GM21717 (cell line): ENCODE results near the gene USP47.
"Not testable (repeated sequence)": the region's sequence is repeated elsewhere in the genome, so short reads cannot be mapped to it uniquely, and the experiment has no call there.

Source experiments
- ATAC-seq: cut with Tn5 transposase; IDR thresholded peaks from one replicate; pipeline ENCODE4 v1.9.1; 2021; ENCODE audit warnings: mild to moderate bottlenecking, moderate library complexity; ENCODE audit not compliant: unreplicated experiment

USP47 gene

GRCh38 chr11:11827272-11827671 lies 14.5 kb upstream of the USP47 start:
- ATAC-seq, result no peak

- not testable (repeated sequence) for ATAC-seq
These were observed 10.4 kb upstream of the USP47 start for GRCh38 chr11:11831406-11831805.

- no peak for ATAC-seq
These were observed 5.0 kb upstream of the USP47 start for GRCh38 chr11:11836676-11837231.

- ATAC-seq, result no peak
These were observed 2.1 kb upstream of the USP47 start for GRCh38 chr11:11839718-11840117.

DNA sequence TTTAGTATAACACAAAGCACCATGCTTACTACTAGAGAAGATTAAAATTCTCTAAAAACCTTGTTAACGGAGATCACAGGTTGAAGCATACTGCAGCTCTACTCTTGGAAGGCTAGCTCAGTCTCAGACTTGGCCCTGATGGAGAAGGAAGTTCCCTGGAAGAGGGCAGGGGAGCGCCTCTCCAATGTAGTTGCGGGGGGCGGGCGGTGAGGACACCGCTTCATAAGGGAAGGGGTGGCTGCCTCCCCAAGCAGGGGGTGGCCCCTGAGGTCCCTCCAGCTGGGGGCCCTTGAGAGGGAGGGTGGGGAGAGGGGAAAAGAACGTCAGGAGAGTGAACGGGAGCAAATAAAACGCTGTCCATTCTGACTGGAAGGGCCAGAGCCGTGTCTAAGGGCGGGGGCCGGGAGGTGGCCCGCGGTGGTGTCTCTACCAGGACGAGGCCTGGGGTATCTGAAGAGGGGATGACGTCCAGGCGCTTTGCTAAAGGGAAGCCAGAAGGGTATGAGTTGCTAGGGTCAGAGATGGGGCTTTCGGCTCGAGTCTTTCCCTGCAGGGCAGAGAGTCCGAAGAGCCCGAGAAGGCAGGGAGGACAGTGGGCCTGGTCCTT lies 553 bp upstream of the USP47 start:
- ATAC-seq, result peak; percentile 39

DNA sequence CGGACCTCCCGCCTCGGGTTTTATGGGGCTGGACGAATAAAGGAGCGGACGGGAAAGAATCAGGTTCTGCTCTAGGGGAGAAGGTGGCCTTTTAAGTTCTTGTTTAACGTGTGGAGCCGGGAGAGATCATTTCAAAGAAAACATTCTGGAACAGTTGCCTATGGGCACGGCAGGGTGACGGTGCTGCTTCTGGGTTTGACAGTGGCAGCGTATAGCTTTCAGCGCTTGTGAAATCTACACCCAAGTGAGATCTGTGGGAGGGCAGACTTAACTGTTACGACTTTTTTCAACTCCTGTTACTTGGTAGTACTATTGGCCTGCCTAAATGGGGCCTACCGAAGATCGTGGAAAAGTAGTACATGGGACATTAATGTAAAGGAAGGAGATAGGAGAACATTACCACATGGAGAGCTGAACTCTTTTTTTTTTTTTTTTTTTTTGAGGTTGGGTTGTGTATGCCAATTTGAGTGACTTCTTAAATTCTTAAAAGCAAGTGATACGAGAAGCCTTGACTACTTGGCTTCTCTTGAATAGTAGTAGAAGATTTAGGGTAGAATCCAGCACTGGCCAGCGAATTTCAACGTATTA lies 743 bp downstream of the USP47 start:
- ATAC-seq, result peak; percentile 43

- ATAC-seq, result no peak
These were observed 1.4 kb downstream of the USP47 start for GRCh38 chr11:11843211-11843621.

- ATAC-seq, result no peak
These were observed 1.9 kb downstream of the USP47 start for GRCh38 chr11:11843642-11844041.

GRCh38 chr11:11844272-11844671 lies 2.5 kb downstream of the USP47 start:
- ATAC-seq, result no peak

DNA sequence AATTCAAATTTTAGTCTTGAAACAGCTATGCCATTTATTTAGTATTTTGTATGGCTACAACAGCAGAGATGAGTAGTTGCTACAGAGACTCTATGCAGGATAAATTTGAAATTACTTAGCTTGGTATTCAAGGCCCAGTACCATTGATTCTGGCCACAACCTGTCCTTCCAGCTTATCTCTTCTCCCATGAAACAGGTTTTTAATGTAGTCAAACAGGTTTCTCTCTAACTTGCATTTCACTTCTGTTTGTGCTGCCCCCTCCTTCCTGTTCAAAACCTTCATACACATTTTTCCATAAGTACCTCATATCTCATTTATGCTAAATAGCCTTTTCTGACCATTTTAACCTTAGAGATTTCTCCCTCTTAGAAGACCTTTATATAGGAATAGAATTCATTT lies 3.3 kb downstream of the USP47 start:
- no peak for ATAC-seq

- ATAC-seq, result no peak
These were observed 3.8 kb downstream of the USP47 start for GRCh38 chr11:11845551-11845950.

- no peak for ATAC-seq
These were observed 5.3 kb downstream of the USP47 start for GRCh38 chr11:11847082-11847481.

DNA sequence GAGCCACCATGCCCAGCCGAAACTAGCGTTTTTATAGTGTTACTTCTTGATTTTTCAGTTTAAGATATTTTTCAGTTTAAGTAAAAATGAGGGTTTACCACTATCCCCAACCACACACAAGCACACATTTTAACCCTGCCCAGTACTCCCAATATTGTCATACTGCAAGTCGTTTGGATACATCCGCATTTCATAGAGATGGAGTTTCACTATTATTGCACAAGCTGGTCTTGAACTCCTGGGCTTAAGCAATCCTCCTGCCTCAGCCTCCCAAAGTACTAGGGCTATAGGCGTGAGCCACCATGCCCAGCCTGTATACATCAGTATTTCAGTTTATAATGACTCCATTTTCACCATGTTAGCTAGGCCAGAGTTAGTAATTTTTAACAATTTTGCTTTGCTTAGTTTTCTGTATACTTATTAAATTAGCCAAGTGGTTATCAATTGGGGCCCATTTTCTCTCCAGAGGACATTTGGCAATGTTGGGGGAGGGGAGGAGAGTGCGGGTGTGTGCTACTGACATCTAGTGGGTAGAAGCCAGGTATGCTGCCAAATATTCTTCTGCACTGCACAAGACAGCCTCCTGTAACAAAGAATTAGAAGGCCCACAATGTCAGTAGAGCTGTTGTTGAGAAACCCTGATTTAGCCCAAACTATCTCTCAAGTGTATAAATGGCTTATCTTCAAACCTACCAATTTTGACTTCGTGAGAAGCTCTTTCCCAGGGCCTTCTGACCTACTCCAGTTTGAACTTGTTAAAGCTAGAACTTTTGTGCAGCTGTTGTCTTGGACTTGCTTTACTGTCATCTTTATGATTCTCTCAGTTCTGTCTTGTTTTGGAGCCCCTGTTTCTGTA lies 7.3 kb downstream of the USP47 start:
- peak; percentile 64 for ATAC-seq

GRCh38 chr11:11850668-11851067 lies 8.9 kb downstream of the USP47 start:
- no peak for ATAC-seq

GRCh38 chr11:11856638-11857037 lies 14.9 kb downstream of the USP47 start:
- no peak for ATAC-seq

- no peak for ATAC-seq
These were observed 16.0 kb downstream of the USP47 start for GRCh38 chr11:11857769-11858168.

DNA sequence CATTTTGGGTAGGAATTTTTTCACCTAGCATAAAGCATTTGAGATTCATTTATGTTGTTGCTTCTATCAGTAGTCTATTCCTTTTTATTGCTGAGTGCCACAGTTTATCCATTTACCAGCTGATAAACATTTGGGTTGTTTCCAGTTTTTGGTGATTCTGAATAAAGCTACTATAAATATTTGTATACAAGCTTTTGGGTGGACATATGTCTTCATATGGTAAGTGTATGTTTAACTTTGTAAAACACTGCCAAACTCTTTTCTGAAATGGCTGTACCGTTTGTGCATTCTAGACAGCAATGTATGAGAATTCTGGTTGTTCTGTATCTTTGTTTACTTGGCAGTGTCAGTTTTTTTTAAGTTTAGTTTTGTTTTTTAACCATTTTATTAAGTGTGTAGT lies 16.9 kb downstream of the USP47 start:
- ATAC-seq, result no peak

- no peak for ATAC-seq
These were observed 18.6 kb downstream of the USP47 start for GRCh38 chr11:11860103-11860979.

GRCh38 chr11:11862999-11863398 lies 21.2 kb downstream of the USP47 start:
- ATAC-seq, result no peak

GRCh38 chr11:11864332-11864731 lies 22.6 kb downstream of the USP47 start:
- no peak for ATAC-seq

- ATAC-seq, result no peak
These were observed 23.0 kb downstream of the USP47 start for GRCh38 chr11:11864803-11865202.
